A549 treated with AZD9567 at 1 μM for 4 hours (cell line): ENCODE results near the gene CHKA. TPM values are rescaled to one million over a fixed set of nuclear protein-coding genes. Genes with fewer than 3 reads are reported as not detected.

Source experiments
- total RNA-seq: library from RNA; stranded (reverse); fragments of 200-300 nt; extraction: Qiagen RNA extraction; gene quantifications from 5 replicates; pipeline ENCODE4 v1.2.3, GENCODE V29; 2022; ENCODE audit not compliant: insufficient read depth

The CHKA gene
- total RNA-seq, result 31.2 to 38.9 TPM (median 36.6 TPM) in 5 replicates

GRCh38 chr11:68121067-68121899, at the start of gene CHKA:
Gene CHKA, minus strand, starts transcription at chr11:68121388. Its CDS starts 211 bp downstream, at chr11:68121177.

DNA sequence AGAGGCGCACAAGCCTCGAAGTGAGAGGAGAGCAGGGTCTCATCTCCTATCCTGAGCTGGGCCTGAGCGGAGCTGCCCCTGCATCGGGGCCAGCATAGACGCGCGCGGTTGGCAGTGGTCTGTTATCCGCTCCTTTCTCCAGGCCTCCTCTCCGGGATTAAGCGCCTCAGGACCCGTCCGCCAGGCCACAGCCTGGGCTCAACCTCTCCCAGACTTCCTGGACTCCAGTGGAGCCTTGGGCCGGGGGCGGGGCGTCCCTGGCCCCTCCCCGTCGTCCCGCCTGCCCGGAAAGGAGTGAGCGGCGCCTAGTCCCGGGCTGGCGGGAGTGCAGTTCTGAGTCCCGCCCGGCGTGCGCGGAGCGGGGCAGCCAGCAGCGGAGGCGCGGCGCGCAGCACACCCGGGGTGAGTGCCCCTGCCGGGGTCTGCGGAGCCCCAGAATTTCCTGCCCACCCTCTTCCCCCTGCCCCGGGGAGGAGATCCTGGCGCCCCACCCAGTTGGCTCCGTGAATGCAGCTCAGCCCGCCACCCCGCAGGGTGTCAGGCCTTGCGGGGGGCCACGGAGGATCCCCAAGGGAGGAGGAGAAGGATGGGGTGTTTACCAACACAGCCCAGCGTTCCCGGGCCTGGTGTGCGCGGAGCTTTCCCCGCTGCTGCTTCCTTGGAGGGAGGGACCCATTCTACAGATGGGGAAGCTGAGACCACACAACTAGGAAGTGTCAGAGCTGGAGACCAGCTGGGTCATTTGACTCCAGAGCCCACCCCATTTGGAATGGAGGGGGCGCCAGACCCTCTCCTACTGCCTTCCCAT, 82.3 kb downstream of the CHKA start, which contains the start of gene TCIRG1:
TSS of gene TCIRG1 (plus strand) at position 308 of the 808 bp plus-strand sequence. CDS start 2,247 bp downstream, outside the sequence.

DNA sequence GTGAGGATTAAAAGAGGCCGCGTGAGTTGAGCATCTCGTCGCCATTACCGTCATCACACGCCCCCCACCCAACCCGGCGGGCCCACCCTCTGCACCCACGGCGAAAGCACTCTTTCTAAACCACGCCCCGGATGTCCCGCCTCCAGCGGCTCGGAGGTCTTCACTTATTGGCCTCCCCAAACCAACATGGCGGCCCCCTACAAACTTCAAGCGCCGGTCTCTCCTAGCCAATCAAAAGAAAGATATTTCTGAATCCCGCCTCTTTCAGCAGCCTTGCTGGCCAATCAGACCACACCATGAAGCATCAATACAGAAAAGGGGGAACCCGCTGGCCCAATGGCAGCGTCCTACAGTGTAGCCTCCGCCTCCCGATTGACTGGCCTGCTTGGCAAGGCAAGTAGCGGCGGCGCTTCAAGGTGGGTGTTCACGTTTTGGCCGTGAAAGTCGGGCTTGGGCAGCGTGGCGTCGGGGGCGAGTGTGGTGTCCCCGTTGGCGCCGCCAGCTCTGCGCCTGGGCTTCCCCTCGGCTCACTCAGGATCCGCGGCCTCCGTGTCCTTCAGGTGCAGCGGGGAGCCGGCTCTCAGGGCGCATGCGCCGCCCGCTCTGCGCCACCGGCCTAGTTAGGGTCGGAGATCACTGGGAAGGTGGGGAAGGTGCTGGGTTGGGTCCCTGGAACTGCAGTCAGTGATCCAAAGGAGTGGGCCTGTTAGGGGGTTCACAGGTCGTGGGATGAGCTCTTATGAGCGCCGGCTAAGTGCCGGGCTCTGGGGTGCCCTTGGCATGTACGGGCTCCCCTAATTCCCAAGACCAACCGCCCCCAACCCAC, 90.7 kb downstream of the CHKA start, which contains the start of gene NDUFS8:
TSS of gene NDUFS8 (plus strand) at position 364 of the 826 bp plus-strand sequence. CDS start 1,471 bp downstream, outside the sequence.

GRCh38 chr11:68010090-68011041, 110.8 kb downstream of the CHKA start, which contains the start of gene ALDH3B1:
Gene ALDH3B1, plus strand, starts transcription at chr11:68010327. Its CDS starts 4,971 bp downstream, at chr11:68015298.

DNA sequence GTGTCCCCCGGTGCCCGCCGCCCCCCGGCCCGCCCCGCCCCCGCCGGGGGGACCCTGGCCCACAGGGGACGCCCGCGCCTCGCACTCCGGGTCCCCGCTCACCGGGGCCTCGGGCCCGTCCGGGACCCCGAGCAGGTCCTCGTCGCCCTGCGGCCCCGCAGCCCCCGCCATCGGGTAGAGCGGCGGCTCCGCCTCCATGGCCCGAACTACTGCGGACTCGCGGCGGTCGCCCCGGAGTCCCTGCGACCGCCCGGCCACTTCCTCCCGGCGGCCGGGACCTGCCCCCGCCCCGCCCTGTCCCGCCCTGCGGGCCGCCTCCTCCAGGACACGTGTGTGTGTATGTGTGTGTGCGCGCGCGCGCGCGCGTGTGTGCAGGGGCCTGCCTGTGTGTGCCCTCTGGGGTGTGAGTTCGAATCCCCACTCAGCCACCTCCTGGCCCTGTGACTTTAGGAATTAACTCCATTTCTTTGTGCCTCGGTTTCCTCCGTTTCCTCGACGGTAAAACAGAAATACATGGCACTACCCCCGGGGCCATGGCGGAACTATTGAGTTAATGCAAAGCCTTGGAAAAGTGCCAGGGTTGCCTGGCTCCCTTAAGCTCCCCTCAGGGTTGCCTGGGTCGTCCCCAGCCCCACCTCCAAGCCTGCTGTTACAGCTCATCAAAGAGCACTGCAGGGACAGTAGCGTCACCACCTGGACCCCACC, 117.2 kb downstream of the CHKA start, which contains the start of gene UNC93B1:
TSS of gene UNC93B1 (minus strand) at position 252 of the 705 bp plus-strand sequence. CDS start at position 198, 54 bp downstream.

Other genes starting within 250 kb of the CHKA start
- gene UNC93B1, start 117.3 kb downstream of the CHKA start, total RNA-seq, result 51.5 to 93.1 TPM (median 87.2 TPM) in 5 replicates
- gene ALDH3B1, start 111.1 kb downstream of the CHKA start, total RNA-seq, result 119 to 139 TPM (median 134 TPM) in 5 replicates
- 288 to 380 TPM (median 355 TPM) in 5 replicates for gene NDUFS8, start 90.7 kb downstream of the CHKA start, total RNA-seq
- 38.3 to 170 TPM (median 151 TPM) in 5 replicates for gene TCIRG1, start 82.4 kb downstream of the CHKA start, total RNA-seq
- 17.6 to 33.3 TPM (median 20.5 TPM) in 5 replicates for gene KMT5B, start 91.9 kb upstream of the CHKA start, total RNA-seq
- gene C11orf24, start 150.6 kb upstream of the CHKA start, total RNA-seq, result 60.7 to 74.6 TPM (median 64.9 TPM) in 5 replicates
- 30.4 to 49.3 TPM (median 47.5 TPM) in 5 replicates for gene LRP5, start 191.2 kb upstream of the CHKA start, total RNA-seq